Measurements from ENCODE around the gene HTR5A. TPM values are rescaled to one million over a fixed set of nuclear protein-coding genes. Genes with fewer than 3 reads are reported as not detected.
A peak's percentile ranks its signal among the peaks of the same experiment; 100 is the strongest.

The HTR5A gene
- total RNA-seq, 2 donors from 2014 or later, result not detected

DNA sequence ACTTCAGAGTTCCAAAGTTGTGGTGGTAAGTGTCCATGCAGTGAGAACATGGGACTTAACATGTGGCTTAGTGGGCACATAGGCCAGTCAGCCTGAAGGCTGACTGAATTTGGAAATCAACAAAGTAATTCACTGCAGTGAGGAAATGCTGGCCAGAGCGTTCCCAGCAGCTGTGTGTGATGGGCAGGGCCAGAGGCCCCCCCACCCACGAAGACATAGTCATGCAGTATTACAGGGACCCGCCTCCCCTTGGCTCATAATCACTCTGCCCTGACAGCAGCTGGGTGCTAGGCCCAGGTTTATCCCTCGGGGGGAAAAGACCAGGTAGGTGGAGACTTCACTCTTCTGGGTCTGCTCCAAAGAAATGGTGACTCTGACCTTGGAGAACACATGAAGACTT is 33.7 kb downstream of the HTR5A start:
- intact Hi-C loops (cut with DNase I), result no loop called here
- TF ChIP-seq, protein P1, sequence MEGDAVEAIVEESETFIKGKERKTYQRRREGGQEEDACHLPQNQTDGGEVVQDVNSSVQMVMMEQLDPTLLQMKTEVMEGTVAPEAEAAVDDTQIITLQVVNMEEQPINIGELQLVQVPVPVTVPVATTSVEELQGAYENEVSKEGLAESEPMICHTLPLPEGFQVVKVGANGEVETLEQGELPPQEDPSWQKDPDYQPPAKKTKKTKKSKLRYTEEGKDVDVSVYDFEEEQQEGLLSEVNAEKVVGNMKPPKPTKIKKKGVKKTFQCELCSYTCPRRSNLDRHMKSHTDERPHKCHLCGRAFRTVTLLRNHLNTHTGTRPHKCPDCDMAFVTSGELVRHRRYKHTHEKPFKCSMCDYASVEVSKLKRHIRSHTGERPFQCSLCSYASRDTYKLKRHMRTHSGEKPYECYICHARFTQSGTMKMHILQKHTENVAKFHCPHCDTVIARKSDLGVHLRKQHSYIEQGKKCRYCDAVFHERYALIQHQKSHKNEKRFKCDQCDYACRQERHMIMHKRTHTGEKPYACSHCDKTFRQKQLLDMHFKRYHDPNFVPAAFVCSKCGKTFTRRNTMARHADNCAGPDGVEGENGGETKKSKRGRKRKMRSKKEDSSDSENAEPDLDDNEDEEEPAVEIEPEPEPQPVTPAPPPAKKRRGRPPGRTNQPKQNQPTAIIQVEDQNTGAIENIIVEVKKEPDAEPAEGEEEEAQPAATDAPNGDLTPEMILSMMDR (IDR thresholded peaks at IDR 0.05), result no peak
- no peaks in the 10 kb centered on the region for H3K4me1 ChIP-seq

DNA sequence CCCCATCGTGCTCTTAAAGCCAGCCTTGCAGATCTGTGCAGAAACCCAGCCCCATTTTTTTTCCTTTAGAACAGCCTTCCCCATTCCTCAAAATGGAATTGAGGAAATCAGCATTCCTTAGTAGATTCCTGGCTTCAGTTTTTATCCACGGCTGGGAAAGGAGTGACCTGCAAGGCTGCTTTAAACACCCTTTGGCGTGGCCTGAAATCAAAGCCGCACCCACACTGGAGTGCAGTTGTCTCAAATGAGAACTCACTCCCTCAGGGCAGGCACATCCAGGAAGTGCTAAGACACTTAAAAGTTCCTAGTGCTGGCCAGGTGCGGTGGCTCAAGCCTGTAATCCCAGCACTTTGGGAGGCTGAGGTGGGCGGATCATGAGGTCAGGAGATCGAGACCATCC is 34.8 kb downstream of the HTR5A start:
- TF ChIP-seq, protein P1 (IDR thresholded peaks at IDR 0.05), result no peak
- Histone ChIP-seq H3K27ac (no peak overlapping the region), H3K27me3 (no peaks in the 10 kb centered on the region), H3K36me3 (no peaks in the 10 kb centered on the region), H3K9ac (ENCODE audit: low read depth in 2 of 2, low read length in 2 of 2) (no peak overlapping the region), H3K4me3 (no peak overlapping the region), H3K4me1 (no peaks in the 10 kb centered on the region), H3K9me3 (no peaks in the 10 kb centered on the region)
- intact Hi-C loops (cut with DNase I), result no loop called here
- peak; percentile 37 for DNase-seq

More for the DNA sequence above, 33.7 kb downstream of the HTR5A start:
- DNase-seq, result no peak
- Histone ChIP-seq H3K27me3 (no peaks in the 10 kb centered on the region), H3K9ac (ENCODE audit: low read depth in 2 of 2, low read length in 2 of 2) (no peak overlapping the region), H3K27ac (no peak overlapping the region), H3K4me3 (no peak overlapping the region), H3K9me3 (no peaks in the 10 kb centered on the region), H3K36me3 (no peaks in the 10 kb centered on the region)

DNA sequence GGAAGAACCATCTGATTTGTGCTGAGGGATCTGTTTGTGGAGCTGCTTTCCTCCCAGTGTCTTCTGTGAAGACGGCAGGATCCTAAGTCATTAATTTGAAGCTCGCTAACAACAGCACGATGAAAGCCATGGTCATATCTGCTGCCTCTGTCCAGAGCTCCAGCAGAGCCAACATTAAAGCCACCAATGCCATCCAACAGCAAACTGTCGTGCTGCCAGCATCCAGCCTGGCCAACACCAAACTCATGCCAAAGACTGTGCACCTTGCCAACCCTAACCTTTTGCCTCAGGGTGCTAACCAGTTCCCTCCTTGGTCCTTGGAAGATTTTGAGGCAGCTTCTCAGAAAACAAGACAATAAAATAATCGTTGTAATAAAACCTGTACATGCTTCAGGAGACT is 36.2 kb downstream of the HTR5A start:
- Histone ChIP-seq H3K4me1 (no peaks in the 10 kb centered on the region), H3K9me3 (no peaks in the 10 kb centered on the region), H3K9ac (ENCODE audit: low read depth in 2 of 2, low read length in 2 of 2) (no peak overlapping the region), H3K27ac (no peak overlapping the region), H3K27me3 (no peaks in the 10 kb centered on the region), H3K4me3 (no peak overlapping the region), H3K36me3 (no peaks in the 10 kb centered on the region)
- DNase-seq, result no peak
- TF ChIP-seq, protein P1 (IDR thresholded peaks at IDR 0.05), result no peak
- intact Hi-C loops (cut with DNase I), result no loop called here

DNA sequence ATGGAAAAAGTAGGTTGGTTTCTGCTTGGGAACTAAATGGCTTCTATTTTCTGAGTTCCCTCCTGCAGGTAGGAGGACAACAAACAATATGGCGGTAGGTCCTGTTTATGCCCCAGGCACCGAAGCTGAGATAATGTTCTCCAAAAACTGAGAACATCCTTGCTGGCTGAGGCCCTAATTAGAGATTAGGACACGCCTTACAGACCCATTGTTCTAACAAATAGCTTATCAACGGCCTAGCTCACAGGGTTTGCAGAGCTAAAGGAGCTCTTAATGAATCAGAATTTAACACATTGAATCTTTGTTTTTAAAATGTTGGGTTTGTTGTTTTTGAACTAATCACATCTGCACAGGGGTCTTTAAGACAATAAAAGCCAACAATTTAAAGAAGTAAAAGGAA is 37.0 kb downstream of the HTR5A start:
- intact Hi-C loops (cut with DNase I), result no loop called here
- TF ChIP-seq, protein P1 (IDR thresholded peaks at IDR 0.05), result no peak

DNA sequence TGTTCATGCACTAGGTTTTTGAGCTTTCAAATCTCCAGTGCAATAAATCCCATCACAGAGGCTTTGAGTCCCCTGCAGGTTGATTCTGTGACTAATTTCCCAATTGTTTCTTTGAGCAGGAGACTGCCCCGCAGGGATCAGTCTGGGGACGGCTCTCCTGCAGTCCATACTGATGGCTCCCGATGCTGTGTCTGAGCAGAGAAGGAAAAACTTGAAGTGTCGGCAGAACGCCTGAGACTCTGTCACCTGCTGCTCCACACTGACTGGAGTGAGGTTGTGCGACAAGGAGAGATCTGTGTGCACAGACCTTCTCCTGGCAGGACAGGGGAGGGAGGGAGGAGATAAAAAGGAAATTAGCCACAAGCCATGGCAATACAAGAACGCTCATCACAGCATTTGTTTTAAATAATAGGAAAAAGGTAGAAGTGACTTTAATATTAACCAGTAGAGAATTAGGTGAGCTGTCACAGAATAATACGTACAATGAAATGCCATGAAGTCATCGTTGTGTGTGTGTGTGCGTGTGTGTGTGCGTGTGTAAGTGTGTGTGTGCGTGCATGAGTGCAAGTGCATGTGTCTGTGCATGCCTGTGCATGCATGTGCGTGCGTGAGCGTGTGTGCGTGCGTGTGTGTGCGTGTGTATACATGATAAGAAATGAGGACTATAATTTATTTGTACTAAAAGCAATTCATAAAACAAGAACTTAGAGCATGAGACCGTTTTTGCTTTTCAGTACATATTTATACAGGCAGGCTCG is 38.2 kb downstream of the HTR5A start:
- H3K9me3 ChIP-seq, result no peaks in the 10 kb centered on the region
- H3K27ac ChIP-seq, result no peak overlapping the region
- H3K4me1 ChIP-seq, result no peaks in the 10 kb centered on the region
- intact Hi-C loops (cut with DNase I), result no loop called here
- no peak overlapping the region for H3K4me3 ChIP-seq
- H3K27me3 ChIP-seq, result no peaks in the 10 kb centered on the region
- no peaks in the 10 kb centered on the region for H3K36me3 ChIP-seq
- TF ChIP-seq, protein P1 (IDR thresholded peaks at IDR 0.05), result no peak
- DNase-seq, result no peak
- H3K9ac ChIP-seq (ENCODE audit: low read depth in 2 of 2, low read length in 2 of 2), result no peak overlapping the region

More for the DNA sequence above, 37.0 kb downstream of the HTR5A start:
- H3K36me3 ChIP-seq, result no peaks in the 10 kb centered on the region
- no peaks in the 10 kb centered on the region for H3K27me3 ChIP-seq
- no peak overlapping the region for H3K4me3 ChIP-seq
- no peak overlapping the region for H3K27ac ChIP-seq
- H3K4me1 ChIP-seq, result no peaks in the 10 kb centered on the region
- no peaks in the 10 kb centered on the region for H3K9me3 ChIP-seq
- H3K9ac ChIP-seq (ENCODE audit: low read depth in 2 of 2, low read length in 2 of 2), result no peak overlapping the region
- DNase-seq, result no peak

Data from colonic mucosa (tissue), 4 donors.